KOPT-K1 (cell line): ENCODE measurements around the gene ZNF526.

Source experiments
- H3K27ac ChIP-seq: fragments of 200-600 bp; sonication (generic); 2 replicates; pipeline ENCODE4 v1.5.1; 2016; ENCODE audit warnings: antibody characterized with exemption, mild to moderate bottlenecking, low read depth, low read length; ENCODE audit not compliant: poor library complexity, severe bottlenecking
- H3K36me3 ChIP-seq: fragments of 200-600 bp; sonication (generic); 2 replicates; pipeline ENCODE4 v1.5.1; 2017; ENCODE audit warnings: antibody characterized with exemption, mild to moderate bottlenecking, low read length, moderate library complexity; ENCODE audit not compliant: insufficient read depth
- H3K9me3 ChIP-seq: fragments of 200-600 bp; sonication (generic); 2 replicates; pipeline ENCODE4 v1.5.1; 2017; ENCODE audit warnings: antibody characterized with exemption, low read length, mild to moderate bottlenecking; ENCODE audit not compliant: insufficient read depth, poor library complexity, severe bottlenecking

The ZNF526 gene

DNA sequence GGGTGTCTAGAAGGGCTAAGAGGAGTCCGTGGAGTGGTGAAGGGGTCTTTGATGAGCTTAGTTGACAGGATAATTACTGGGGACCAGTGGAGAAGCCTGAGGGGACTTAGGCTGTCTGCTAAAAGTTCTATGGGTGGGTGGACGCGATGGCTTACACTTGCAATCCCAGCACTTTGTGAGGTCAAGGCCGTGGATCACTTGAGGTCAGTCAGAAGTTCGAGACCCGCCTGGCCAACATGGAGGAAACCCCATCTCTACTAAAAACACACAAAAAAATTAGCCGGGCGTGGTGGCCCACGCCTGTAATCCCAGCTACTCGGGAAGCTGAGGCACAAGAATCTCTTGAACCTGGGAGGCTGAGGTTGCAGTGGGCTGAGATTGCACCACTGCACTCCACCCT, 25.1 kb downstream of the ZNF526 start:
- no peaks in the 10 kb centered on the region for H3K9me3 ChIP-seq
- H3K36me3 ChIP-seq, result peaks cover 31% of the 10 kb centered on the region; the same call in 1 of the 2 replicates
- peak overlapping the region; percentile 82 for H3K27ac ChIP-seq

DNA sequence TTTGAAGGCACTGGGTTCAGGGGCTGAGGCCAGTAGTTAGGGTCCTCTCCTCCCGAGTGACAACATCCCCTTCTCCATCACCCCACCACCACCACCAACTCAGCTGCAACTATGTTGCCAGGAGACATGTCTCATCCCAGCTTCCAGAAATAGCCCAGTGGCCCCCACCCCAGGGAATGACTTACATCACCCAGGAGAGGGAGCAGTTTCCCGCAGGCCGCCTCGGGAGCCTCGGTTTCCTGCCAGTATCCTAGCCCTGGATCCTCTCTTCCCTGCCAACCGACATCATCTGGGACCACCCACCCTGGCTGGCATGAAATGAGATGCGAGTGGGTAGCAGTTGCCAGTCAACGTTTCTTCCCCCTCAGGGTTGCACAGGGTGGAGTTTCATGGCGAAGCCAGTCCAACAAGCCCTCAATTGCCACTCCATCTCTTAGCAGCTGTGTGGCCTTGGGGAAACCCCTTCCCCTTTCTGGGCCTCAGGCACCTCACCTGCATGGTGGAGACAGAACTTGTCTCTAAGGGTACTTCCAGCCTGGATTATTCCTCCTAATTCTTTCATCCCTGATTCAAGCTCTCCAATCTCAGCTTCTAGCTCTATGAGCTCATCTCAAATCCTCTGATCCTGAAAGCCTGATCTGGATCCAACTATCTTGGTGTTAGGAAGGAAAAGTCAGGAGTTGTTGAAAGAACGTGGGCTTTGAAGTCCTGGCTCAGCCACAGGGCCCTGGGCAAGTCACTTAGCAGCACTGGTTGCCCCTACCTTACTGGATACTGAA, 26.2 kb downstream of the ZNF526 start:
- H3K9me3 ChIP-seq, result no peaks in the 10 kb centered on the region
- H3K27ac ChIP-seq, result no peak overlapping the region
- H3K36me3 ChIP-seq, result peaks cover 33% of the 10 kb centered on the region; the same call in 1 of the 2 replicates

DNA sequence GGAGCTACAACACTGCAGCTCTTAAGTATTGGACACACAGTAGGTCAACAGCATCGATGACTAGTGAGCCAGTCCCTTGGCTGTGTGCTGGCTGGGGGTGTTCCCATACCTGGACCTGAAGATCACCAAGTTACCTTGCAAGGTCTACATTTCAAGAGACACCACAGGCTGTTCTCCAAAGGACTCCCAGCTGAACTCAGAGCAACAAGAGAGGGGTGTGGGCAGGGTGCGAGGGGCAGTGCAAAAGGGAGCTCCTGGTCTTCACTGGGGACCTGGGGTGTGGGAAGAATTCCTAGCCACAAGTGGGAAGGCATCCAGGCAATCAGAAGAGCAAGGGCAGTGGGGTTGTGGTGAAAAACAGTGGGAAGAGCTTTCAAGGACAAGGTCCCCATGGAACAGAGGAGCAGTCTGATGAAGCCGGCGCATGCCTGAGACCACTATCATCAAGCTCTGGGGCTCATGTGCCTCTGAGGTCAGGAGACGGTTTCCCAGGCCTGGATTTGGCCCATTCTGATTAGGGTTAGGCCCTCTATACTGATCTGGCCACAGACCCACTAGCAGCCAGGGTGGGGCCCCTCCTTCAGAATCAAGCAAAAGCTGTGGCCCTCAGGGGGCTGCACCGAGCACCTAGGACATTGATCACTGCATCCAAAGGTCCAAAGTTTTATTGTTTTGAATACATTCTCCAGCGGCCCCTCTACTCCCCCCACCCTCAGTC, 27.0 kb downstream of the ZNF526 start:
- Histone ChIP-seq H3K9me3 (no peaks in the 10 kb centered on the region), H3K36me3 (peaks cover 33% of the 10 kb centered on the region; the same call in 1 of the 2 replicates), H3K27ac (no peak overlapping the region)

DNA sequence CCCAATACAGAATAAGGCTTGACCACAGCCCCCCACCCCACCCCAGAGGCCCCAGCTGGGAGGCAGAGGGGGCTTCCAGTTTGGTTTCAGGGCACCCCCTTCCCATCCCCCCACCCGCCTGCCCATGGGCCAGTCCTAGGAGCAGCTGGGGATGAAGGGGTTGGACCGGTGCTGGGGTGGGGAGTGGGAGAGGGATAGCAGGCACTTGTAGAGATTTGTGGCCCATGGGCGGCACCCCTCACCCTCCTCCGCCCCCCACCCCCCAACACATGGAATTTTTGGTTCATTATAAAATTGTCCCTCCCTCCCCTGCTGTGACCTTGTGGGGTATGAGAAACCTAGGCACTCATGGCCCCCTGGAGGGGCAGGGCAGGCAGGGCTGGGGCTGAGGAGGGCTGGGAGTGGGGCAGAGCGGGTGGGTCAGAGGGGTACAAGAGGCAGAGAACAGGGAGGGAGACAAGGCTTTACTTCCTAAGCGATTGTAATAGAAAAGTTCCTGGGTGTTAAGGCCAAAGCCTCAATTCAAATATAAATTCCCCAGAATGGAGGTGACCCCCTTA, 27.6 kb downstream of the ZNF526 start:
- Histone ChIP-seq H3K27ac (no peak overlapping the region), H3K9me3 (no peaks in the 10 kb centered on the region), H3K36me3 (peaks cover 33% of the 10 kb centered on the region; the same call in 1 of the 2 replicates)

DNA sequence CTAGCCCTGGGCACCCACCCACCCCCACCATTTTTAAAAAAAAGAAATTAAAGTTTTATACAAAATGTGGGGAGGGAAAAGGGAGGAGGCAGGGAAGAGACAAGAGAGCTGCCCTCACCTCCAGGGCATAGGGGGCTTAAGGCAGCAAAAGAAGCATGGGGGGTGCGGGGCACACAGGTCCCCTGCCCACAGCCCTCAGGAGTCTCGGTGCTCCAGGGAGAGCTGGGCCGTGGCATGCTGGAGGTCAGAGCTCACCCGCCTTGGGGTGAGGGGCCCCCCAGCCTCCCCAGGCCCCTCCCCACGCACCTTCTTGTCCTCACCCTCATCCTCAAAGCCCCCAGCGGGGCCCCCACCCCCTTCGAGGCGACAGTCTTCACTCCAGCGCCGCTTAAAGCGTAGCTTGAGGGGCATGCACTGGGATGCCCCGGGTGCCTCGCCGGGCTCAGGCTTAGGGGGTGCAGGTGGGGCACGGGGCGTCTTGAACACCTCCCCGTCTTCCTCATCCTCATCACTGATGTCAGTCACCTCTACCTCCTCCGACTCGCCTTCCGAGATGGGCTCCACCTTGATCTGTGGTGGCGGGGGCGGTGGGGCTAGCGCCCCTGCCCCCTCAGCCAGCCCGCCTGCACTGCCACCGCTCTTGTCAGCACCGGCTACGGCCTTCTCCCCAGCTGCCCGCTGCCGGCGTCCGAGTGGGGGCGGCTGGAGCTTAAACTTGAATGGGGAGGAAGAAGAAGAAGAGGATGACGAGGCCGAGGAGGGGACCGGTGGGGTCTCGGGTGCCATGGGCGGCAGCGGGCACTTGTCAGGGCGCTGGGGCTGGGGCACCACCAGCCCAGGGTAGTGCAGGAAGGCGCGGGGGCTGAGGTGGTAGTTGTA, 28.4 kb downstream of the ZNF526 start:
- Histone ChIP-seq H3K27ac (no peak overlapping the region), H3K9me3 (no peaks in the 10 kb centered on the region), H3K36me3 (peaks cover 33% of the 10 kb centered on the region; the same call in 1 of the 2 replicates)

DNA sequence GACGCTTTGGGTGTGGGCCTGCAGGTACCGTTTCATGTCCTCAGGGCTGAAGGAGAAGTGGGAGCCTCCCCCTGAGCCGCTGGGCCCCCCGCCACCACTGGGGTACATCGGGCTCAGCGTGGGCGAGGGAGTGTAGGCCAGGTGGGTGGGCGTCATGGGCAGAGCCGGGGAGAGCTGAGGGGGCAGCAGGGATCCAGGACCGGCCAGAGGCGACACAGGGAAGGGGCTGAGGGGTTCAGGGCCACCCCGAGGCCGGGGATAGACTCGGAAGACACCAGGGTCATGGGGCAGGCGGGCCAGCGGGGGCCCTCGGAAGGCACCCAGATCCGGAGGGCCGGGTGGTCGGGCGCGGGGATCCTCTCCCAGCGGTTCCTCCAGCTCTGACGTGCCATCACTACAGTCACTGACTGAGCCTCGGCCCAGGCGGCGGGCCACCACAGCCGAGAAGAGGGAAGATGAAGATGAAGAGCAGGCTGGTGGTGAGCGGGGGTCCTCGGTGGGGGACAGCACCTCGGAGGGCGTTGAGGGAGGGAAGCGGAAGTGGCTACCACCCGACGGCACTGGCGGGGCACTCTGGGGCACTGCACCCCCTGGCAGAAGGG, 29.1 kb downstream of the ZNF526 start:
- Histone ChIP-seq H3K27ac (no peak overlapping the region), H3K9me3 (no peaks in the 10 kb centered on the region), H3K36me3 (peaks cover 33% of the 10 kb centered on the region; the same call in 1 of the 2 replicates)

DNA sequence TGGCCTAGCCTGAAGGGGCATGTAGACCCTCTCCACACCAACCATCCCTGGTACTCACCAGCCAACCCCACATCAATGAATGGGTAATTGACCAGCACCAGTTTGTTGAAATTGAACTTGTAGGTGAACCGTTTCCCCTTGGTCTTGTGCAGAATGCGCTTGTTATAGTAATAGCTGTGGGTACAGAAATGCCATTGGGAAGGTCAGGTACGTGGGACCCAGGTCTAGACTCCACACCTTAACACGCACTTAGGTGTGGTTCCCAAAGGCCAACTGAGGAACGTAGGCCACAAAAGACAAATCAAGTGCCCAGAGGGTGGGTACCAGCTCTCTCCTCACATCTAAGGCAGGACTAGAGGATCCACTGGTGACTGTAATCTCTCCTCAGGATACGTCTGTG, 29.7 kb downstream of the ZNF526 start:
- Histone ChIP-seq H3K36me3 (peaks cover 33% of the 10 kb centered on the region; the same call in 1 of the 2 replicates), H3K27ac (no peak overlapping the region), H3K9me3 (no peaks in the 10 kb centered on the region)

DNA sequence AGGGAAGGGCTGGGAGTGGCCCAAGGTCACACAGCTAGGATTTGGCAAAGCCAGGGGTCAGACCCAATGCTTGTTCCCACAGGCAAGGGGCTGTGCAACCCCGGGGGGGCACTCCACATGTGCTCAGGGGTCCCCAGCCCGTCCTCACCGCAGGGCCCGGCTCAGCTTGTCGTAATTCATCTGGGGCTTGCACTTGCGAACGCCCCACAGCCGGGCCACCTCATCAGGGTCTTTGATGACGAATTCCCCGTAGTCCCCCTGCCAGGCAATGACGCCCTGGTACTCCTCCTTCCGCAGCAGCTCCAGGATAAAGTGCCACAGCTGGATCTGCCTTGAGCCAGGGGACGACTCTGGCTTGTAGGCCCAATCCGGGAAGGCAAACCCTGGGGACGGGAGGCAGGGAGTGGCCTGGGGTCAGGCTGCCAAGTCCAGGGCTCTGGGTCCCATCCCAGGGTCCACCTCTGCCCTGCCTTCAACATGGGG, 30.1 kb downstream of the ZNF526 start:
- H3K36me3 ChIP-seq, result peaks cover 33% of the 10 kb centered on the region; the same call in 1 of the 2 replicates
- H3K27ac ChIP-seq, result no peak overlapping the region
- H3K9me3 ChIP-seq, result no peaks in the 10 kb centered on the region

DNA sequence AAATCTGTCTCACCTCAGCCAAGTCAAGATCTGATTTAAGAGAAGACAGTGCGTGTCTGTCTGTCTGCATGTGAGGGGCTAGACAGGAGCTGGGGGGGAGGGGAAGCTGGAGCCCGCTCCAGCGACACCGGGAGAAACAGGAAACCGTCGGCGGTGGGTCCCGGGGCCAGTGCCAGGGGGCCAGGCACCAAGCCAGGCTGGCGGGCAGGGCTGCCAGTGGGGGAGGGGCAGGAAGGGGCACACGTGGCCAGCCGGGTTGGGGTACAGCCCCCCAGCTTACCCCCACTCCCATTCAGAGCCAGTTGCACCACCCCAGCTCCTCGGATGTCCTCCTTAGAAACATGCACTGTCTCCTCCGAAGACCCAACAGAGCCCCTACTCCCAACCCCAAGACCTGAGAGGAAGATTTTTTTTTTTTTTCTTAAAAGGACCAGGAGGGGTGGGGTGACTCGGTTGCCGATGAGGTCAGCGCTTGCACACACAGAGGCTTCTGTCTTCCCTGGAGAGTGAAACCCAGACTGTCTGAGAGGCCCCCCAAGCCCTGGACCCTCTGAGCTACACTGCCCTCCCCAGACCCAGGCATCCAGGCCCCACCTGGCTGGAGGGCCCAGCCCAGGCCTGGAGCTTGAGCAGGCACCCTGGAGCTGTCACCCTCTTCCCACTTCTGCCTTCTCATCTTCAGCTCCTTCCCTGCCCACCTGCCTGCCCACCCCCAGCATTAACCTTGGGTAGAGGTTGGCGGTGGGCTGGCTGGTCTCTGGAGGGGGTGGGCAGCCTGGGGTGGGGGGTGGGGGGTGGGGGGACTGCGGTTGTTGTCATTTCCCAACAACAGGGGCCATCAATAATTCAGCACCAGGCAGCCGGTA, 30.8 kb downstream of the ZNF526 start:
- H3K27ac ChIP-seq, result no peak overlapping the region
- H3K9me3 ChIP-seq, result no peaks in the 10 kb centered on the region
- H3K36me3 ChIP-seq, result peaks cover 33% of the 10 kb centered on the region; the same call in 1 of the 2 replicates

DNA sequence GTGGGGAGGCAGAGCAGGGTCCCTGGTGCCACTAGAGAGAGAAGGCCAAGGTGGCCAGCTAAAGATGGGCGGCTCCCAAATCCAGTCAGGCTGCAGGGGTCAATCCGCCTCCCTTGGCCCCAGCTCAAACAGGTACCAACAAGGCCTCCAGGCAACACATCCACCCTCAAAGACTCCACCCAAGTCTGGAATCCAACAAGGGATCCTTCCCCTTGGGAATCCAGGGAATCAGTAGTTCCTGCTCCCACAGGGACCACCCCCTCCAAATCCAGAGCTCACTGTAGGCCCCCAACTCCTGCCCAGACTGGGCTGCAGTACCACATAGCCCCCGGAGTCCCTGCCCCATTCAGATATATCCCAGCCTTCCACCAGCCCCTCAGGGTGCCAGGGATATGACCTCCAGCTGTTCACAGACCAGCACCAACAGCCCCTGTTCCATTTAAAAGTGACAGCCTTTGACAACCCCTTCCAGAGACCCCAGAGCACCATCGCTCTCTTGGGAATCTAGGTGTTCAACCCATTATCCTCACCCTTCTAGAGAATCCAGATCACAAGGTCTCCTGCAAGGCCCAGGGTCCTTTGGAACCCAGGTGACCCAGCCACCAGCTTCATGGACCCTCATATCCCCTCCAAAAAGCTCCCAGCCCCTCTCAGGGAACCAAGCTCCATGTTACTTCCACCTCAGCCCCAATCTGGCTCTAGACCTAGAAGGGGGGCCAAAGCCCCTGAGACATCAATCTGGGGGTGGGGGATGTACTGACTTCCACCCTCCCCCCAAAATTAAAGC, 31.7 kb downstream of the ZNF526 start:
- Histone ChIP-seq H3K27ac (no peak overlapping the region), H3K9me3 (no peaks in the 10 kb centered on the region)

DNA sequence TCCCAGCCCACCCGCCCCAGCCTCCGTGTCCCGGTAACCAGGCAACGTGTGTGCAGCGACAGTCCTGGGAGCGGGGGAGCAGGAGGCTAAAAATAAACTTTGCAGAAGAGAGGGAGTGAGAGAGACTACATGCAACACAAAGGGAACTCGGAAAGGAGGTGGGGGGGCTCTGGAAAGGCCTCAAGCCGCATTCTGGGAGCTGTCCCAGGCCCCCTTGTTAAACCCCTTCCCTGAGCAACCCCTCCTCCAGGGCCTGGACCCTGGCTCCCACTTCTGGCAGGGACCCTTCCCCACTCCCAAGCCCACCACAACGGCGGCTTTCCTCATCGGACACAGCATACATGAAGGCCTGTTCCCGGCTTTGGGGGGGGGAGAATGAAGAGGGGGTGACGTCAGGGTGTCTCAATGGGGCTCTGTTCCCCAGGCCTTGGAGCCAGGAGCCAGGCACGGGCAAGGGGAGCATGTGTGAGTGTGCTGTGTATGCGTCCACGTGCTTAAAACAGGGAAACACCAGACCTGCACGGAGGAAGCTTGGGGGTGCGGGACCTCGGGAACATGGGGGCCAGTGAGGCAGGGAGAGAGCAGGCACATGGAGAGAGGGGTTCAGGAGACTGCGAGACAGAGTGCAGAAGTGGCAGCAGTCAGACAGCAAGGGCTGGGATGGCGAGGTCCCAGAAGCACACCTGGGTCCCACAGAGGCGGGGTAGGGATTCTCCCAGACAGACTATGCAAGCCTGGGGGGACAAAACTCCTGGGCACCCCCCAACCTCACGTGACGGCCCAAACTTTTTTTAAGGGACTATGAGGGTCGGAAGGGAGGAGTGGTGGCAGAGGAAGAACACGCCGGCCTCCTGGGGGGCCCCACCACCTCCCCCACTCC, 32.5 kb downstream of the ZNF526 start:
- Histone ChIP-seq H3K36me3 (peaks cover 26% of the 10 kb centered on the region; the same call in 1 of the 2 replicates), H3K27ac (peak overlapping the region; percentile 95), H3K9me3 (no peaks in the 10 kb centered on the region)

More for the DNA sequence above, 31.7 kb downstream of the ZNF526 start:
- peaks cover 32% of the 10 kb centered on the region; the same call in 1 of the 2 replicates for H3K36me3 ChIP-seq
